ENCODE results near the gene SND1. TPM values are rescaled to one million over a fixed set of nuclear protein-coding genes. Genes with fewer than 3 reads are reported as not detected.

The SND1 gene
- total RNA-seq, 1 experiment from 2014 or later = 106 TPM

GRCh38 chr7:127677433-127678230 is 25.6 kb downstream of the SND1 start:
- in situ Hi-C loops (cut with HindIII; ENCODE audit: low pct_unique_long_range_greater_than_20kb, low sequenced_read_pairs) = no loop called here

GRCh38 chr7:127678337-127678736 is 26.3 kb downstream of the SND1 start:
- DNase-seq (ENCODE audit: low read depth) = no peak
- in situ Hi-C loops (cut with HindIII; ENCODE audit: low pct_unique_long_range_greater_than_20kb, low sequenced_read_pairs) = no loop called here

More at GRCh38 chr7:127677433-127678230, 25.6 kb downstream of the SND1 start:
- no peak for DNase-seq (ENCODE audit: low read depth)

GRCh38 chr7:127678947-127679346 is 27.0 kb downstream of the SND1 start:
- in situ Hi-C loops (cut with HindIII; ENCODE audit: low pct_unique_long_range_greater_than_20kb, low sequenced_read_pairs) = no loop called here
- no peak for DNase-seq (ENCODE audit: low read depth)

- in situ Hi-C loops (cut with HindIII; ENCODE audit: low pct_unique_long_range_greater_than_20kb, low sequenced_read_pairs) = no loop called here
- DNase-seq (ENCODE audit: low read depth) = no peak
Observed at GRCh38 chr7:127680983-127681382, 29.0 kb downstream of the SND1 start.

GRCh38 chr7:127682140-127682539 is 30.1 kb downstream of the SND1 start:
- in situ Hi-C loops (cut with HindIII; ENCODE audit: low pct_unique_long_range_greater_than_20kb, low sequenced_read_pairs) = no loop called here
- no peak for DNase-seq (ENCODE audit: low read depth)

GRCh38 chr7:127683776-127684681 is 32.0 kb downstream of the SND1 start:
- DNase-seq (ENCODE audit: low read depth) = no peak
- in situ Hi-C loops (cut with HindIII; ENCODE audit: low pct_unique_long_range_greater_than_20kb, low sequenced_read_pairs) = no loop called here

- in situ Hi-C loops (cut with HindIII; ENCODE audit: low pct_unique_long_range_greater_than_20kb, low sequenced_read_pairs) = no loop called here
- DNase-seq (ENCODE audit: low read depth) = no peak
Observed at GRCh38 chr7:127689194-127689772, 37.3 kb downstream of the SND1 start.

- in situ Hi-C loops (cut with HindIII; ENCODE audit: low pct_unique_long_range_greater_than_20kb, low sequenced_read_pairs) = no loop called here
- DNase-seq (ENCODE audit: low read depth) = no peak
Observed at GRCh38 chr7:127690337-127690736, 38.3 kb downstream of the SND1 start.

GRCh38 chr7:127690806-127691205 is 38.8 kb downstream of the SND1 start:
- in situ Hi-C loops (cut with HindIII; ENCODE audit: low pct_unique_long_range_greater_than_20kb, low sequenced_read_pairs) = no loop called here
- DNase-seq (ENCODE audit: low read depth) = no peak

GRCh38 chr7:127692200-127692599 is 40.2 kb downstream of the SND1 start:
- no peak for DNase-seq (ENCODE audit: low read depth)
- in situ Hi-C loops (cut with HindIII; ENCODE audit: low pct_unique_long_range_greater_than_20kb, low sequenced_read_pairs) = no loop called here

GRCh38 chr7:127699853-127700252 is 47.9 kb downstream of the SND1 start:
- in situ Hi-C loops (cut with HindIII; ENCODE audit: low pct_unique_long_range_greater_than_20kb, low sequenced_read_pairs) = no loop called here

GRCh38 chr7:127702052-127702652 is 50.2 kb downstream of the SND1 start:
- in situ Hi-C loops (cut with HindIII; ENCODE audit: low pct_unique_long_range_greater_than_20kb, low sequenced_read_pairs) = no loop called here
- no peak for DNase-seq (ENCODE audit: low read depth)

More at GRCh38 chr7:127699853-127700252, 47.9 kb downstream of the SND1 start:
- DNase-seq (ENCODE audit: low read depth) = no peak

- in situ Hi-C loops (cut with HindIII; ENCODE audit: low pct_unique_long_range_greater_than_20kb, low sequenced_read_pairs) = no loop called here
Observed at GRCh38 chr7:127702938-127703337, 50.9 kb downstream of the SND1 start.

GRCh38 chr7:127704211-127704610 is 52.2 kb downstream of the SND1 start:
- DNase-seq (ENCODE audit: low read depth) = peak; percentile 18
- in situ Hi-C loops (cut with HindIII; ENCODE audit: low pct_unique_long_range_greater_than_20kb, low sequenced_read_pairs) = no loop called here

More at GRCh38 chr7:127702938-127703337, 50.9 kb downstream of the SND1 start:
- DNase-seq (ENCODE audit: low read depth) = no peak

- no peak for DNase-seq (ENCODE audit: low read depth)
- in situ Hi-C loops (cut with HindIII; ENCODE audit: low pct_unique_long_range_greater_than_20kb, low sequenced_read_pairs) = no loop called here
Observed at GRCh38 chr7:127705461-127705959, 53.5 kb downstream of the SND1 start.

- in situ Hi-C loops (cut with HindIII; ENCODE audit: low pct_unique_long_range_greater_than_20kb, low sequenced_read_pairs) = no loop called here
- DNase-seq (ENCODE audit: low read depth) = no peak
Observed at GRCh38 chr7:127706766-127707165, 54.8 kb downstream of the SND1 start.

GRCh38 chr7:127708201-127708600 is 56.2 kb downstream of the SND1 start:
- in situ Hi-C loops (cut with HindIII; ENCODE audit: low pct_unique_long_range_greater_than_20kb, low sequenced_read_pairs) = no loop called here
- no peak for DNase-seq (ENCODE audit: low read depth)

- peak; percentile 46 for DNase-seq (ENCODE audit: low read depth)
- in situ Hi-C loops (cut with HindIII; ENCODE audit: low pct_unique_long_range_greater_than_20kb, low sequenced_read_pairs) = no loop called here
Observed at GRCh38 chr7:127708788-127709187, 56.8 kb downstream of the SND1 start.

Measured in Caki2 (cell line).